ENCODE results near the gene TSC22D2.
A peak's percentile ranks its signal among the peaks of the same experiment; 100 is the strongest.
"Not testable (repeated sequence)": the region's sequence is repeated elsewhere in the genome, so short reads cannot be mapped to it uniquely, and the experiment has no call there.

Gene TSC22D2

GRCh38 chr3:150469031-150469930 lies 61.2 kb downstream of the TSC22D2 start:
- POLR2A ChIA-PET = no interaction called here
- TF ChIP-seq CTCF (IDR thresholded peaks at IDR 0.05; ENCODE audit: insufficient read depth, low read length, missing control alignments) = no peak
- DNase-seq (ENCODE audit: low read depth, low spot score) = peak; percentile 88
- H3K4me3 ChIP-seq (ENCODE audit: low read depth, low read length) = no peak overlapping the region
- CTCF ChIA-PET = interaction anchor here (0.8 to 1.7 kb wide), 5 partner anchors 8 to 249 kb away, joined by 3 to 4 read pairs (median 3); no protein-coding TSS in a partner anchor

GRCh38 chr3:150469931-150470740 lies 62.0 kb downstream of the TSC22D2 start:
- no peak for TF ChIP-seq CTCF (IDR thresholded peaks at IDR 0.05; ENCODE audit: insufficient read depth, low read length, missing control alignments)
- ChIA-PET POLR2A (no interaction called here), CTCF (interaction anchor here (0.7 to 1.7 kb wide), 4 partner anchors 9 to 250 kb away, joined by 3 to 4 read pairs (median 3); no protein-coding TSS in a partner anchor)
- H3K4me3 ChIP-seq (ENCODE audit: low read depth, low read length) = no peak overlapping the region
- no peak for DNase-seq (ENCODE audit: low read depth, low spot score)

- ChIA-PET POLR2A (no interaction called here), CTCF (interaction anchor here (0.8 to 1.4 kb wide), 2 partner anchors 10 to 23 kb away, joined by 3 to 8 read pairs; no protein-coding TSS in a partner anchor)
- TF ChIP-seq CTCF (IDR thresholded peaks at IDR 0.05; ENCODE audit: insufficient read depth, low read length, missing control alignments) = no peak
- no peak overlapping the region for H3K4me3 ChIP-seq (ENCODE audit: low read depth, low read length)
- no peak for DNase-seq (ENCODE audit: low read depth, low spot score)
These were observed 64.3 kb downstream of the TSC22D2 start for GRCh38 chr3:150472421-150472820.

GRCh38 chr3:150473161-150473560 lies 65.1 kb downstream of the TSC22D2 start:
- CTCF ChIA-PET = interaction anchor here (1.4 kb wide), 1 partner anchor 22 kb away, joined by 8 read pairs; no protein-coding TSS in a partner anchor
- POLR2A ChIA-PET; DNase-seq (ENCODE audit: low read depth, low spot score); H3K4me3 ChIP-seq (ENCODE audit: low read depth, low read length): not testable (repeated sequence)

GRCh38 chr3:150479370-150479769 lies 71.3 kb downstream of the TSC22D2 start:
- POLR2A ChIA-PET = no interaction called here
- no peak for DNase-seq (ENCODE audit: low read depth, low spot score)
- no peak overlapping the region for H3K4me3 ChIP-seq (ENCODE audit: low read depth, low read length)
- no peak for TF ChIP-seq CTCF (IDR thresholded peaks at IDR 0.05; ENCODE audit: insufficient read depth, low read length, missing control alignments)
- CTCF ChIA-PET = interaction anchor here (0.6 to 3.7 kb wide), 3 partner anchors 10 to 46 kb away, joined by 3 to 27 read pairs (median 8); no protein-coding TSS in a partner anchor

GRCh38 chr3:150480877-150481276 lies 72.8 kb downstream of the TSC22D2 start:
- no peak for DNase-seq (ENCODE audit: low read depth, low spot score)
- CTCF ChIA-PET = interaction anchor here (2.0 to 3.7 kb wide), 2 partner anchors 8 to 14 kb away, joined by 8 to 27 read pairs; no protein-coding TSS in a partner anchor
- no peak overlapping the region for H3K4me3 ChIP-seq (ENCODE audit: low read depth, low read length)
- TF ChIP-seq CTCF (IDR thresholded peaks at IDR 0.05; ENCODE audit: insufficient read depth, low read length, missing control alignments) = no peak
- POLR2A ChIA-PET = interaction anchor here (0.6 kb wide), 1 partner anchor 11 kb away, joined by 3 read pairs; no protein-coding TSS in a partner anchor

Data from AG04449 (cell line).